ENCODE measurements around the gene GRM5.
A peak's percentile ranks its signal among the peaks of the same experiment; 100 is the strongest.
"Not testable (repeated sequence)": the region's sequence is repeated elsewhere in the genome, so short reads cannot be mapped to it uniquely, and the experiment has no call there.

The GRM5 gene

DNA sequence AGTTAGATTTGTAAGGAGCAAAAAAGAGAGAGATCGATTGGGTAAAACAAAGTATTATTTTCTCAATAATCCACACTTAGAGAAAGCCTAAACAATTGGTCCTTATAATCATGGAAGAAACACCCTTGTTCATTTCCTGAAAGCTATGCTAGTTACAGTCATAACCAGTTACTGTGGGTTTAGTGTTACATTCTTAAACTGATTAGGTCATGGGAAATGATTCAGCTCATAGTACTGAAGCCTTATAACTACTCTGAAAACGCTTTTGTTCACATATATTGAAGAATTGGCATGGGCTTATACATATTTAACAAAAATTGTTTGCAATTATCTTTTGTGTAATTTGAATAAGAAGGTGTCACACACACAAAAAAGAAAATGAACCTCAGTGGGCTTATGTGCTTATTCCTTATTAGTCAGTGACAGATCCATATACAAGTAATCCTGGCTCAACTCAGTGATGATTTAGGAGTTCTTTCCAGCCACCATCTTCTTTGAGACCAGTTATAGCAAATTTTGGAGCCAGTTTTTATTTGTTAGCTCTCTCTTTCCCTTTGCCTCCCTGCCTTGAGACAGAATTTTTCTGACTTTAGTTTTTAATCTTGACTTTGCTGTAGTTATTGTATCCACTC lies 529.8 kb downstream of the GRM5 start:
- H3K27me3 ChIP-seq (ENCODE audit: control insufficient read depth, insufficient read depth, low read length): no peaks in the 10 kb centered on the region
- H3K27ac ChIP-seq (ENCODE audit: low read depth, low read length): peak overlapping the region; percentile 20
- H3K36me3 ChIP-seq (ENCODE audit: control insufficient read depth, insufficient read depth, low read length): no peaks in the 10 kb centered on the region
- H3K4me1 ChIP-seq (ENCODE audit: control insufficient read depth, insufficient read depth, low read length): peaks cover 2% of the 10 kb centered on the region
- no peak overlapping the region for H3K9ac ChIP-seq (ENCODE audit: low read length)
- no peak overlapping the region for H3K4me3 ChIP-seq (ENCODE audit: low read length)

DNA sequence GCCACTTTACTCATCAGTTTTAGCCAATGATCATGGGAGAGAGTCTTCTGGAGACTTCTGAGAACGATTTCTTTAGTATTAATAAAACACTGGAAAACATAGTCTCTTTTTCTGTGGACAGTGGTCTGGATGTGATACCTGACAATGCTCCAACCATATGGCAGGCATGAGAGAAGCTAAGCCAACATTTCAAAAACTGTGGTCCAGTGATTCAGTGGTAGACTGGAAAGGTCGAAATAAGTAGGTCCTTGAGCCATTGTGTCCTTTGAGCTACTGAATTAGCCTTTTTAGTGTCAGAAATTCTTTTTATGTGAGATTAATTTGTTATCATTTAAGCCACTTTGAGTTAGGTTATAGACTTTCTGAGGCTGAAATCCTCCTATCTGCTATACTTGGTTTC lies 530.5 kb downstream of the GRM5 start:
- Histone ChIP-seq H3K4me1 (ENCODE audit: control insufficient read depth, insufficient read depth, low read length) (peaks cover 2% of the 10 kb centered on the region), H3K36me3 (ENCODE audit: control insufficient read depth, insufficient read depth, low read length) (no peaks in the 10 kb centered on the region), H3K4me3 (ENCODE audit: low read length) (no peak overlapping the region), H3K9ac (ENCODE audit: low read length) (no peak overlapping the region), H3K27ac (ENCODE audit: low read depth, low read length) (no peak overlapping the region), H3K27me3 (ENCODE audit: control insufficient read depth, insufficient read depth, low read length) (no peaks in the 10 kb centered on the region)

DNA sequence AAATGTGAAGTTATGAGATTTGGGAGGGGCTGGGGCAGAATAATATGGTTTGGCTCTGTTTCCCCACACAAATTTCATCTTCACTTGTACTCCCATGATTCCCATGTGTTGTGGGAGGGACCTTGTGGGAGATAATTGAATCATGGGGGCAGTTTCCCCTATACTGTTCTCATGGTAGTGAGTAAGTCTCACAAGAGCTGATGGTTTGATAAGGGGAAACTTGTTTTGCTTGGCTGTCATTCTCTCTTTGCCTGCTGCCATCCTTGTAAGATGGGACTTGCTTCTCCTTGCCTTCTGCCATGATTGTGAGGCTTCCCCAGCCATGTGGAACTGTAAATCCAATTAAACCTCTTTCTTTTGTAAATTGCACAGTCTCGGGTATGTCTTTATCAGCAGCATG lies 531.1 kb downstream of the GRM5 start:
- H3K4me3 ChIP-seq (ENCODE audit: low read length); H3K27ac ChIP-seq (ENCODE audit: low read depth, low read length): not testable (repeated sequence)

DNA sequence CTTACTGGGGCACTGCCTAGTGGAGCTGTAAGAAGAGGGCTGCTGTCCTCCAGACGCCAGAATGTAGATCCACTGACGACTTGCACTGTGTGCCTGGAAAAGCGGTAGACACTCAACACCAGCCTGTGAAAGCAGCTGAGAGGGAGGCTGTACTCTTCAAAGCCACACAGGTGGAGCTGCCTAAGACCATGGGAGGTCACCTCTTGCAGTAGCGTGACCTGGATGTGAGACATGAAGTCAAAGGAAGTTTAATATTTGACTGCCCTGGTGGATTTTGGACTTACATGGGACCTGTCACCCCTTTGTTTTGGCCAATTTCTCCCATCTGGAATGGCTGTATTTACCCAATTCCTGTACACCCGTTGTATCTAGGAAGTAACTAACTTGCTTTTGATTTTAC lies 531.6 kb downstream of the GRM5 start:
- no peak overlapping the region for H3K27ac ChIP-seq (ENCODE audit: low read depth, low read length)
- H3K36me3 ChIP-seq (ENCODE audit: control insufficient read depth, insufficient read depth, low read length): no peaks in the 10 kb centered on the region
- no peak overlapping the region for H3K9ac ChIP-seq (ENCODE audit: low read length)
- no peak overlapping the region for H3K4me3 ChIP-seq (ENCODE audit: low read length)
- no peaks in the 10 kb centered on the region for H3K27me3 ChIP-seq (ENCODE audit: control insufficient read depth, insufficient read depth, low read length)
- peaks cover 2% of the 10 kb centered on the region for H3K4me1 ChIP-seq (ENCODE audit: control insufficient read depth, insufficient read depth, low read length)

More for the DNA sequence above, 531.1 kb downstream of the GRM5 start:
- not testable (repeated sequence) for H3K27me3 ChIP-seq (ENCODE audit: control insufficient read depth, insufficient read depth, low read length); H3K9ac ChIP-seq (ENCODE audit: low read length); H3K36me3 ChIP-seq (ENCODE audit: control insufficient read depth, insufficient read depth, low read length); H3K4me1 ChIP-seq (ENCODE audit: control insufficient read depth, insufficient read depth, low read length)

DNA sequence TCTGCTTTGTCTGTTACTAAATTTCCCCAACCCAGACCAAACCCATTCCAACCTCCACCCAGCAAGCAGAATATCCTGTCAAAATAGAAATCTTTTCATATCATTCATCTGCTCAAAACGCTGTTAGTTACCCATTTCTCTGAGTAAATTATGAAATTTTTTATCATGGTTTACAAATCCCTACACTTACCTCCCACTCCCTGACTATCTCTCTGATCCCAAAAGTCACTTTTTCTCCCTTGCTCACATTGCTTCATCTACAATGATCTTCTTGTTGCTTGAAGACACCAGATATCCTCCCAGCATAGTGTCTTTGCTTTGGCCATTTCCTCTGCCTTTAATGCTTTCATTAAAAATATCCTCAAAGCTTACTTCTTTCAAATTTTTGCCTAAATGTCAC lies 532.8 kb downstream of the GRM5 start:
- H3K4me3 ChIP-seq (ENCODE audit: low read length): no peak overlapping the region

DNA sequence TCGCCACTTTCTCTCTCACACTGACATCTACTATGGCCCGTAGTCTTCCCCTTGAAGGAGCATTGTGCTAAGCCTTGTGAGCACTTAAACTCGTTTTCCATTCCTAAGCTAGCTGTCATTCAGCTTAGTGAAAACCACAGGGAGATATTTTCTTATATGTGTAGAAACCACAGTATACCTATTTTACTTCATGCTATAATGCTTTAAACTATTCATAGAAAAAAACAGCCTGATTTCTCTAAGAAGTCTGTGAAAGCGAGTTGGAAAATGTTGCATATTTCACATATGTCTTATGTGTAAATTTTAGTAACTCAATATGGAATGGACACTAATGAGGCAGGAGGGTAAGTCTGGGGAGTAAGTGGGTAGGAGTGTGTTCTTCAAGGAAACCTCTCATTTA lies 534.0 kb downstream of the GRM5 start:
- H3K4me1 ChIP-seq (ENCODE audit: control insufficient read depth, insufficient read depth, low read length): peaks cover 2% of the 10 kb centered on the region
- no peak overlapping the region for H3K4me3 ChIP-seq (ENCODE audit: low read length)
- H3K36me3 ChIP-seq (ENCODE audit: control insufficient read depth, insufficient read depth, low read length): no peaks in the 10 kb centered on the region
- no peak overlapping the region for H3K27ac ChIP-seq (ENCODE audit: low read depth, low read length)
- H3K9ac ChIP-seq (ENCODE audit: low read length): no peak overlapping the region
- no peaks in the 10 kb centered on the region for H3K27me3 ChIP-seq (ENCODE audit: control insufficient read depth, insufficient read depth, low read length)

More for the DNA sequence above, 532.8 kb downstream of the GRM5 start:
- Histone ChIP-seq H3K27ac (ENCODE audit: low read depth, low read length) (no peak overlapping the region), H3K4me1 (ENCODE audit: control insufficient read depth, insufficient read depth, low read length) (peaks cover 2% of the 10 kb centered on the region), H3K36me3 (ENCODE audit: control insufficient read depth, insufficient read depth, low read length) (no peaks in the 10 kb centered on the region), H3K27me3 (ENCODE audit: control insufficient read depth, insufficient read depth, low read length) (no peaks in the 10 kb centered on the region), H3K9ac (ENCODE audit: low read length) (no peak overlapping the region)

DNA sequence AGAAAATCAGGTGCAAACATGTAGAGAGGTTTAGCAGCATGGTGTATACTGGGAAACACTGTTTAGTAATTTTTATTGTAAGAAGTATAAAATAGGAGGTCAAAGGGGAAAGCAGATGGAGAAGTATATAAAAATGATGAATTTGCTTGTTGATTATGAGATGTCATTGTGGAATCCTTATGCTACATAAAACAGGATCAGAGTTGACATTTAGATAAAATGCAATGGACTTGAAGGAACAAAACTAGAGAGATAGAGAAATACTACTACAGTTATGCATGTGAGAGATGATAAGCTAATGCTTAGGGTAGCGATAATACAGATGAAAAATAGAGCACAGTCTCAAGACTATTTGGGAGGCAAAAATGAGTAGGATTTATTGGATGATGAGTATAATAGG lies 536.4 kb downstream of the GRM5 start:
- Histone ChIP-seq H3K36me3 (ENCODE audit: control insufficient read depth, insufficient read depth, low read length) (no peaks in the 10 kb centered on the region), H3K27ac (ENCODE audit: low read depth, low read length) (no peak overlapping the region), H3K4me3 (ENCODE audit: low read length) (no peak overlapping the region), H3K27me3 (ENCODE audit: control insufficient read depth, insufficient read depth, low read length) (no peaks in the 10 kb centered on the region), H3K9ac (ENCODE audit: low read length) (no peak overlapping the region), H3K4me1 (ENCODE audit: control insufficient read depth, insufficient read depth, low read length) (no peaks in the 10 kb centered on the region)

DNA sequence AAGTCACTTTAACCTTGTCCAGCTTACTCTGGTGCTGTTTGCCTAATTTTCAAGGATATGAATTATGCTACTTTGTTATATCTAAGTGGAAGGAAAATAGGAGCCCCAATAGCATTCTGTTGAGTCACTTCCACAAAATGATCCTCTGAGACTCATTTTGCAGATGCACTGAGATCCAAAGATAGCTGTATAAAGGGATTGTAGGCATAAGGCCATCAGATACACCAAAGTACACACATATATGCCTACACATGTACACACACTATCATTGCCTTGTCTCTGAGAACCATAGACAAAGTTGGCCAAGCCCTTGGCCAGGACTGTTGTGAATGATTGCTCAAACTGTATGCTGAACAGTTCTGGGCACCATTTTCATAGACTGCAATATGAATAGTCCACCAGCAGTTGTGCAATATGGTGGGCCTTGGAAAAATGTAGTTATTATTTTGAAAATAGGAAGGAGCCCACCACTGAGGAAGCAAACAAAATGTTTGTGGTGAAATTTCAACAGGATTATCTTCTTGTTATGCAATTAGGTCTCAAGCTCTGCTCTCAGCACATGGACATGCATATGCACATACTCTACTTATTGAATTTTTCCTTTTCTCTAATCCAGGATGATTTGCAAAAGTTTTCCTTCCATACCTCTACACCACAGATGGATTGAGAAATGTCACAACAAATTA lies 542.3 kb downstream of the GRM5 start:
- Histone ChIP-seq H3K4me1 (ENCODE audit: control insufficient read depth, insufficient read depth, low read length) (peaks cover 11% of the 10 kb centered on the region), H3K27ac (ENCODE audit: low read depth, low read length) (no peak overlapping the region), H3K9ac (ENCODE audit: low read length) (no peak overlapping the region), H3K27me3 (ENCODE audit: control insufficient read depth, insufficient read depth, low read length) (no peaks in the 10 kb centered on the region), H3K4me3 (ENCODE audit: low read length) (no peak overlapping the region), H3K36me3 (ENCODE audit: control insufficient read depth, insufficient read depth, low read length) (no peaks in the 10 kb centered on the region)

DNA sequence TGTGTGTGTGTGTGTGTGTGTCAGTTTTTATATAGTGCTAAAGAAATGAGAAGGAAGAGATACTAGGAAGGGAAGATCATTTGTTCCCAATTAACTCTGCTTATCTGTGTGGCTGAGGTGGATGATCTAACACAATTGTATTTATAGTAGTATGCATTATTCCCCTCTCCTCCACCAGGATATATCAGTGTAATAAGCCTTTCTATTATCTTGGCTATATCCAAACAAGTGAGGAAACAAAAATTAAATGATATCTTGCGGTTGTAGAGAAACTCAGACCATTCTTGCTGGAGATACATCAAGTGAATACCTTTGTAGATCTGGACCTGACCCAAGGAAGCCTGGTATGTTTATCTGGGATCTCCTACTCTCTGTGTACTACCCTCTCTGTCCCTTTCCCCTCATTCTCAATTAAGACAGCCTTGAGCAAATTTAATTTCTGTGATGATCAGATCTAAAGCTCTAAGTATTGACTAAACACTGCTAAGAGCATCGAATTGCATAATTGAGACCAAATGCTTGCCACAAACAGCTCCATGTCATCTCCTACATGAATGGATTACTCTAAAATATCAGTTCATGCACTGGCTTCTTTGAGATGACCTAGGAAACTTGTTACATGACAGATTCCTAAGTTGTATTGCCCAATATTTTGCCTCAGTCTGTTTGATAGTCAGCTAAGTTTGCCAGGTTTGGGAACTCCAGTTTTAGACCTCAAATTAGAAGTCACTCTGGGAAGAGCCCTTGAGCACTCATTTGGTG lies 543.0 kb downstream of the GRM5 start:
- Histone ChIP-seq H3K27me3 (ENCODE audit: control insufficient read depth, insufficient read depth, low read length) (no peaks in the 10 kb centered on the region), H3K4me3 (ENCODE audit: low read length) (no peak overlapping the region), H3K9ac (ENCODE audit: low read length) (no peak overlapping the region), H3K27ac (ENCODE audit: low read depth, low read length) (no peak overlapping the region), H3K4me1 (ENCODE audit: control insufficient read depth, insufficient read depth, low read length) (peaks cover 11% of the 10 kb centered on the region), H3K36me3 (ENCODE audit: control insufficient read depth, insufficient read depth, low read length) (no peaks in the 10 kb centered on the region)

DNA sequence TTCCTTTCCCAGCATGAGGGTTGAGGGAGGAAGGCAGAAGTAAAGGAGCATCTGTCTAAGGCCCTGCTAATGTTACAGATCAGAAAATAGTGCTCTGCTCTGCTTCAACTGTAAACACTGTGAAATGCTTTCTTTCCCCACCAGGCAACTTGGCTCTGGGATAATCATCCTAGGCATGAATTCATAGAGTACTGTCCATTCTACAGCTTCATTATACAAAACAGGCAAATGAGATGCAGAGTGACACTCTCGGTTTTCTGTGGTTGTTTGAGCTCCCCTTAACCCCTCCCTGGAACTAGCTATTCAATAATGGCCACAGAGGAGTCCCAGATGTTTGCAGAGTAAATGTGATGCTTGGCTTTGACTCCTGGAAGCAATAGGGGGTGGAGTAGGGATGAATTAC lies 544.0 kb downstream of the GRM5 start:
- peaks cover 11% of the 10 kb centered on the region for H3K4me1 ChIP-seq (ENCODE audit: control insufficient read depth, insufficient read depth, low read length)
- H3K27ac ChIP-seq (ENCODE audit: low read depth, low read length): no peak overlapping the region
- H3K36me3 ChIP-seq (ENCODE audit: control insufficient read depth, insufficient read depth, low read length): no peaks in the 10 kb centered on the region
- H3K27me3 ChIP-seq (ENCODE audit: control insufficient read depth, insufficient read depth, low read length): no peaks in the 10 kb centered on the region
- H3K9ac ChIP-seq (ENCODE audit: low read length): no peak overlapping the region
- no peak overlapping the region for H3K4me3 ChIP-seq (ENCODE audit: low read length)

DNA sequence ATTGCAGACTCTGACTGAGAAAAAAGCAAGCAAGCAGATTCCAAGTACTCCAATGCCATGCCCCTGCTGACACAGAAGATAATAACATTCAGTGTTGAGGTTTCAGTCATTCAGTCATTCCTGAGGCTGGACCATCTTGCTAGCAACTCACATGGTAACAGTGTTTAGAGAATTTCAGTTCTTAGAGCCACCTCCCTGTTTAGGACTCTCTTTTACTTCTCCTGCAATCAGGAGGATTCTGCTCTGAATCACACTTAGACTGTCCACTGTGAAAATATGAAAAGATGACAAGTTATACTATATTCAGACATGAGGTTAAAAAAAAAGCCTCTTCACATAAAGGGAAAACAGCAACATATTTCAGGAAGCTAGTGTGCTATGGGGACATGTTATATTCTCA lies 544.4 kb downstream of the GRM5 start:
- no peaks in the 10 kb centered on the region for H3K36me3 ChIP-seq (ENCODE audit: control insufficient read depth, insufficient read depth, low read length)

DNA sequence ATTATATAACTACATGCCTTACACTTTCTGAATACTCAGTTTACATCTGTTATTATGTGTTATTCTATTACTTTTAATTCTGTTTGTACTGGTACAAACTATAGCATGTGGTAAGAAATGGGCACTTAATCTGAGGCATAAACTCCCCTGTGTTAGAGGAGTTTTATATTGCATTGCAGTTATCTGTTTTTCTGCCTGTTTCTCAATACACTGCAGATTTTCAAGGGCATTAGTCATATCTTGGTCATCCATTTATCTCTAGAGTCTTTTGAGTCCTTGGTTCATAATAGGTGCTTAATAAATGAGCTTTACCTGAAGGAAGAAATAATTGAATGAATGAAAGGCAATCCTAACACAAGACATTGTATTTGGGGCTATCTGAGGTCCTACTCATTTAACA lies 545.4 kb downstream of the GRM5 start:
- Histone ChIP-seq H3K4me1 (ENCODE audit: control insufficient read depth, insufficient read depth, low read length) (peaks cover 11% of the 10 kb centered on the region), H3K9ac (ENCODE audit: low read length) (no peak overlapping the region), H3K36me3 (ENCODE audit: control insufficient read depth, insufficient read depth, low read length) (no peaks in the 10 kb centered on the region), H3K27me3 (ENCODE audit: control insufficient read depth, insufficient read depth, low read length) (no peaks in the 10 kb centered on the region), H3K27ac (ENCODE audit: low read depth, low read length) (no peak overlapping the region), H3K4me3 (ENCODE audit: low read length) (no peak overlapping the region)

More for the DNA sequence above, 544.4 kb downstream of the GRM5 start:
- H3K9ac ChIP-seq (ENCODE audit: low read length): no peak overlapping the region
- no peak overlapping the region for H3K27ac ChIP-seq (ENCODE audit: low read depth, low read length)
- no peak overlapping the region for H3K4me3 ChIP-seq (ENCODE audit: low read length)
- H3K27me3 ChIP-seq (ENCODE audit: control insufficient read depth, insufficient read depth, low read length): no peaks in the 10 kb centered on the region
- peaks cover 11% of the 10 kb centered on the region for H3K4me1 ChIP-seq (ENCODE audit: control insufficient read depth, insufficient read depth, low read length)

All from rectal smooth muscle tissue (tissue), 1 donor.